Ectodermal cell (in vitro differentiated cells): Measurements from ENCODE around the gene RBMY1F. TPM values are rescaled to one million over a fixed set of nuclear protein-coding genes. Genes with fewer than 3 reads are reported as not detected.
"Not testable (repeated sequence)": the region's sequence is repeated elsewhere in the genome, so short reads cannot be mapped to it uniquely, and the experiment has no call there.

ENCODE experiments used
- H3K27ac ChIP-seq: 2 replicates; pipeline ENCODE4 v1.7.0; 2013; ENCODE audit warnings: mild to moderate bottlenecking, low read depth, low read length; ENCODE audit not compliant: insufficient read depth, poor library complexity, severe bottlenecking
- H3K27me3 ChIP-seq: 2 replicates; pipeline ENCODE4 v1.7.0; 2013; ENCODE audit warnings: mild to moderate bottlenecking, low read length; ENCODE audit not compliant: insufficient read depth, control insufficient read depth, poor library complexity, severe bottlenecking
- H3K36me3 ChIP-seq: one replicate; pipeline ENCODE4 v1.7.0; 2013; ENCODE audit warnings: low read length; ENCODE audit not compliant: control insufficient read depth, insufficient read depth
- H3K4me1 ChIP-seq: one replicate; pipeline ENCODE4 v1.7.0; 2013; ENCODE audit warnings: low read length; ENCODE audit not compliant: control insufficient read depth, insufficient read depth
- H3K4me3 ChIP-seq: 2 replicates; pipeline ENCODE4 v1.7.0; 2013; ENCODE audit warnings: low read depth, low read length, control low read depth; ENCODE audit not compliant: insufficient read depth
- H3K9me3 ChIP-seq: 2 replicates; pipeline ENCODE4 v1.7.0; 2013; ENCODE audit warnings: mild to moderate bottlenecking, low read length, moderate library complexity; ENCODE audit not compliant: control insufficient read depth
- WGBS, 2 experiments: methylation state at CpG; one replicate each; pipeline ENCODE4 v1.1.7; 2013; ENCODE audit warnings: missing lambda C conversion rate in 2 of 2; 5-methylcytosine and 5-hydroxymethylcytosine counted together
- polyA plus RNA-seq, 4 experiments: library from polyadenylated mRNA; stranded (reverse); fragments of 50-300 nt; gene quantifications; one replicate each; pipeline ENCODE4 v1.2.3, GENCODE V29; 2013

The RBMY1F gene
- polyA plus RNA-seq (2013, experiment 1 of 4) = not detected
- not detected for polyA plus RNA-seq (2013, experiment 2 of 4)
- polyA plus RNA-seq (2013, experiment 3 of 4) = not detected
- polyA plus RNA-seq (2013, experiment 4 of 4) = not detected

GRCh38 chrY:22182823-22183222 is at the start of gene RBMY1F:
Gene RBMY1F, minus strand, starts transcription at chrY:22182923. Its CDS starts 1,954 bp downstream, at chrY:22180969.
- H3K27me3 ChIP-seq, H3K27ac ChIP-seq, H3K36me3 ChIP-seq, H3K9me3 ChIP-seq, H3K4me3 ChIP-seq, H3K4me1 ChIP-seq: not testable (repeated sequence)
- no CpG with 5 or more reads among the region's 31 CpGs for WGBS, 2 experiments

GRCh38 chrY:22151144-22151543 is 31.6 kb downstream of the RBMY1F start:
- H3K36me3 ChIP-seq, H3K4me3 ChIP-seq, H3K4me1 ChIP-seq, H3K27ac ChIP-seq, H3K27me3 ChIP-seq, H3K9me3 ChIP-seq: not testable (repeated sequence)
- WGBS, 2 experiments = no CpG with 5 or more reads among the region's 4 CpGs

GRCh38 chrY:22141011-22141695 is 41.6 kb downstream of the RBMY1F start:
- H3K27me3 ChIP-seq, H3K4me3 ChIP-seq, H3K9me3 ChIP-seq, H3K27ac ChIP-seq, H3K36me3 ChIP-seq, H3K4me1 ChIP-seq: not testable (repeated sequence)
- no CpG with 5 or more reads among the region's 8 CpGs for WGBS, 2 experiments

GRCh38 chrY:22134719-22135118 is 48.0 kb downstream of the RBMY1F start:
- no CpG with 5 or more reads among the region's 3 CpGs for WGBS, 2 experiments
- not testable (repeated sequence) for H3K36me3 ChIP-seq, H3K4me1 ChIP-seq, H3K9me3 ChIP-seq, H3K27me3 ChIP-seq, H3K4me3 ChIP-seq, H3K27ac ChIP-seq

GRCh38 chrY:22130494-22130893 is 52.2 kb downstream of the RBMY1F start:
- not testable (repeated sequence) for H3K27ac ChIP-seq, H3K4me3 ChIP-seq, H3K4me1 ChIP-seq, H3K36me3 ChIP-seq, H3K9me3 ChIP-seq, H3K27me3 ChIP-seq
- WGBS, 2 experiments = no CpG with 5 or more reads among the region's 8 CpGs
